ENCODE data around the gene ATP1B1. TPM values are rescaled to one million over a fixed set of nuclear protein-coding genes. Genes with fewer than 3 reads are reported as not detected.

Gene ATP1B1
- total and polyA plus RNA-seq, 2 experiments from 2014 or later, result 51.0 to 73.4 TPM

GRCh38 chr1:169149555-169150286 is 43.2 kb downstream of the ATP1B1 start (continued):
- TF ChIP-seq STAT1 (IDR thresholded peaks at IDR 0.05; ENCODE audit: unreplicated experiment) (no peak), EZH2phosphoT487 (IDR thresholded peaks at IDR 0.05; ENCODE audit: unreplicated experiment) (no peak), EZH2 (IDR thresholded peaks at IDR 0.05; ENCODE audit: low read depth, unreplicated experiment) (no peak), CREB1 (CRISPR knock-in tag; IDR thresholded peaks at IDR 0.05; ENCODE audit: low read depth) (no peak), POLR2AphosphoS5 (IDR thresholded peaks at IDR 0.05; ENCODE audit: low read depth) (no peak)
- TF ChIP-seq, protein P1, sequence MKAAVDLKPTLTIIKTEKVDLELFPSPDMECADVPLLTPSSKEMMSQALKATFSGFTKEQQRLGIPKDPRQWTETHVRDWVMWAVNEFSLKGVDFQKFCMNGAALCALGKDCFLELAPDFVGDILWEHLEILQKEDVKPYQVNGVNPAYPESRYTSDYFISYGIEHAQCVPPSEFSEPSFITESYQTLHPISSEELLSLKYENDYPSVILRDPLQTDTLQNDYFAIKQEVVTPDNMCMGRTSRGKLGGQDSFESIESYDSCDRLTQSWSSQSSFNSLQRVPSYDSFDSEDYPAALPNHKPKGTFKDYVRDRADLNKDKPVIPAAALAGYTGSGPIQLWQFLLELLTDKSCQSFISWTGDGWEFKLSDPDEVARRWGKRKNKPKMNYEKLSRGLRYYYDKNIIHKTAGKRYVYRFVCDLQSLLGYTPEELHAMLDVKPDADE (IDR thresholded peaks at IDR 0.05), result no peak
- TF ChIP-seq, protein P2, sequence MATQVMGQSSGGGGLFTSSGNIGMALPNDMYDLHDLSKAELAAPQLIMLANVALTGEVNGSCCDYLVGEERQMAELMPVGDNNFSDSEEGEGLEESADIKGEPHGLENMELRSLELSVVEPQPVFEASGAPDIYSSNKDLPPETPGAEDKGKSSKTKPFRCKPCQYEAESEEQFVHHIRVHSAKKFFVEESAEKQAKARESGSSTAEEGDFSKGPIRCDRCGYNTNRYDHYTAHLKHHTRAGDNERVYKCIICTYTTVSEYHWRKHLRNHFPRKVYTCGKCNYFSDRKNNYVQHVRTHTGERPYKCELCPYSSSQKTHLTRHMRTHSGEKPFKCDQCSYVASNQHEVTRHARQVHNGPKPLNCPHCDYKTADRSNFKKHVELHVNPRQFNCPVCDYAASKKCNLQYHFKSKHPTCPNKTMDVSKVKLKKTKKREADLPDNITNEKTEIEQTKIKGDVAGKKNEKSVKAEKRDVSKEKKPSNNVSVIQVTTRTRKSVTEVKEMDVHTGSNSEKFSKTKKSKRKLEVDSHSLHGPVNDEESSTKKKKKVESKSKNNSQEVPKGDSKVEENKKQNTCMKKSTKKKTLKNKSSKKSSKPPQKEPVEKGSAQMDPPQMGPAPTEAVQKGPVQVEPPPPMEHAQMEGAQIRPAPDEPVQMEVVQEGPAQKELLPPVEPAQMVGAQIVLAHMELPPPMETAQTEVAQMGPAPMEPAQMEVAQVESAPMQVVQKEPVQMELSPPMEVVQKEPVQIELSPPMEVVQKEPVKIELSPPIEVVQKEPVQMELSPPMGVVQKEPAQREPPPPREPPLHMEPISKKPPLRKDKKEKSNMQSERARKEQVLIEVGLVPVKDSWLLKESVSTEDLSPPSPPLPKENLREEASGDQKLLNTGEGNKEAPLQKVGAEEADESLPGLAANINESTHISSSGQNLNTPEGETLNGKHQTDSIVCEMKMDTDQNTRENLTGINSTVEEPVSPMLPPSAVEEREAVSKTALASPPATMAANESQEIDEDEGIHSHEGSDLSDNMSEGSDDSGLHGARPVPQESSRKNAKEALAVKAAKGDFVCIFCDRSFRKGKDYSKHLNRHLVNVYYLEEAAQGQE (IDR thresholded peaks at IDR 0.05; ENCODE audit: unreplicated experiment), result no peak

DNA sequence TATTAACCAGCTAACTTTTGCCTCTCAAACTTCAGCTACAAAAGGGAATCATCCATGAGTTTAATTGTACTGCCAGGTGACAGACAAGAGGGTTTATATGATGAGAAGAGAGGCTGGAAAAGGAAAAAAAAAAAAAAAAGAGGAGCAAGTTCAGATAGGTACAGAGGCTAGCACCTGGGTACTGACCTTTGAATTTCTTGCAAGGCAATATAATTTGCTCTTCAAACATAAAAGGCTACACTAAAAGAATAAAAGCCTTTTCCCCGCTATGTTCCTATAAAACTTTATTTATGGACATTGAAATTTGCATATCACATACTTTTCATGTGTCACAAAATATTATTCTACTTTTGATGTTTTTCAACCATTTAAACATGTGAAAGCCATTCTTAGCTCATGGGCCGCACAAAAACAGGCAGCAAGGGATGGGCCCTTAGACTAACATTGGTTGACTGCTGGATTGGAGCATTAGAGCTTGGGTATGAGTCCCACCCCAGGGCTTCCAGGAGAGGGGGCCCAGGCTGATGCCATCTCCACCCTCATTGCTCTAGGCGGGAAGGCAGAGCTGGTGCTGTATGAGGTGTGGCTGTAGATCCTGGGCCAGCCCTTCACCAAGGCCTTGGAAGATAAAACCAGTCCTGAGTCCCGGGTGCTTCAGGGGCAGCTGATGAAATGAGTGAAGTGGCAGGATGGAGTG is 44.3 kb downstream of the ATP1B1 start:
- Mint-ChIP-seq H3K36me3 (ENCODE audit: low read depth) (no peaks in the 10 kb centered on the region), H3K4me1 (peaks cover 2% of the 10 kb centered on the region; the same call in 1 of the 3 replicates), H3K9me3 (no peaks in the 10 kb centered on the region), H3K27ac (no peak overlapping the region; the same call in 1 of the 2 replicates), H3K27me3 (ENCODE audit: insufficient read depth, low read depth, poor library complexity) (no peaks in the 10 kb centered on the region), H3K4me3 (no peak overlapping the region)
- H3K4me2 ChIP-seq, result no peak overlapping the region
- no peak overlapping the region for H3K4me3 ChIP-seq
- H3K4me1 ChIP-seq (ENCODE audit: insufficient read depth), result no peaks in the 10 kb centered on the region
- H3F3A ChIP-seq (replicated peaks; ENCODE audit: low read depth), result no peaks in the 10 kb centered on the region
- H3K27me3 ChIP-seq (ENCODE audit: insufficient read depth), result no peaks in the 10 kb centered on the region
- no peaks in the 10 kb centered on the region; the same call in 1 of the 2 replicates for H3K9me2 ChIP-seq (ENCODE audit: insufficient read depth)
- H3K36me3 ChIP-seq (ENCODE audit: insufficient read depth), result no peaks in the 10 kb centered on the region
- no peaks in the 10 kb centered on the region for H4K20me1 ChIP-seq (replicated peaks; ENCODE audit: insufficient read depth)
- no peak for TF ChIP-seq CREB1 (CRISPR knock-in tag; IDR thresholded peaks at IDR 0.05; ENCODE audit: low read depth)
- TF ChIP-seq ZNF114 (CRISPR knock-in tag; IDR thresholded peaks at IDR 0.05), result no peak
- TF ChIP-seq EZH2phosphoT487 (IDR thresholded peaks at IDR 0.05; ENCODE audit: unreplicated experiment), result no peak
- no peak for TF ChIP-seq EZH2 (IDR thresholded peaks at IDR 0.05; ENCODE audit: low read depth, unreplicated experiment)
- TF ChIP-seq NANOG (IDR thresholded peaks at IDR 0.05; ENCODE audit: borderline replicate concordance), result no peak
- TF ChIP-seq, protein P3, sequence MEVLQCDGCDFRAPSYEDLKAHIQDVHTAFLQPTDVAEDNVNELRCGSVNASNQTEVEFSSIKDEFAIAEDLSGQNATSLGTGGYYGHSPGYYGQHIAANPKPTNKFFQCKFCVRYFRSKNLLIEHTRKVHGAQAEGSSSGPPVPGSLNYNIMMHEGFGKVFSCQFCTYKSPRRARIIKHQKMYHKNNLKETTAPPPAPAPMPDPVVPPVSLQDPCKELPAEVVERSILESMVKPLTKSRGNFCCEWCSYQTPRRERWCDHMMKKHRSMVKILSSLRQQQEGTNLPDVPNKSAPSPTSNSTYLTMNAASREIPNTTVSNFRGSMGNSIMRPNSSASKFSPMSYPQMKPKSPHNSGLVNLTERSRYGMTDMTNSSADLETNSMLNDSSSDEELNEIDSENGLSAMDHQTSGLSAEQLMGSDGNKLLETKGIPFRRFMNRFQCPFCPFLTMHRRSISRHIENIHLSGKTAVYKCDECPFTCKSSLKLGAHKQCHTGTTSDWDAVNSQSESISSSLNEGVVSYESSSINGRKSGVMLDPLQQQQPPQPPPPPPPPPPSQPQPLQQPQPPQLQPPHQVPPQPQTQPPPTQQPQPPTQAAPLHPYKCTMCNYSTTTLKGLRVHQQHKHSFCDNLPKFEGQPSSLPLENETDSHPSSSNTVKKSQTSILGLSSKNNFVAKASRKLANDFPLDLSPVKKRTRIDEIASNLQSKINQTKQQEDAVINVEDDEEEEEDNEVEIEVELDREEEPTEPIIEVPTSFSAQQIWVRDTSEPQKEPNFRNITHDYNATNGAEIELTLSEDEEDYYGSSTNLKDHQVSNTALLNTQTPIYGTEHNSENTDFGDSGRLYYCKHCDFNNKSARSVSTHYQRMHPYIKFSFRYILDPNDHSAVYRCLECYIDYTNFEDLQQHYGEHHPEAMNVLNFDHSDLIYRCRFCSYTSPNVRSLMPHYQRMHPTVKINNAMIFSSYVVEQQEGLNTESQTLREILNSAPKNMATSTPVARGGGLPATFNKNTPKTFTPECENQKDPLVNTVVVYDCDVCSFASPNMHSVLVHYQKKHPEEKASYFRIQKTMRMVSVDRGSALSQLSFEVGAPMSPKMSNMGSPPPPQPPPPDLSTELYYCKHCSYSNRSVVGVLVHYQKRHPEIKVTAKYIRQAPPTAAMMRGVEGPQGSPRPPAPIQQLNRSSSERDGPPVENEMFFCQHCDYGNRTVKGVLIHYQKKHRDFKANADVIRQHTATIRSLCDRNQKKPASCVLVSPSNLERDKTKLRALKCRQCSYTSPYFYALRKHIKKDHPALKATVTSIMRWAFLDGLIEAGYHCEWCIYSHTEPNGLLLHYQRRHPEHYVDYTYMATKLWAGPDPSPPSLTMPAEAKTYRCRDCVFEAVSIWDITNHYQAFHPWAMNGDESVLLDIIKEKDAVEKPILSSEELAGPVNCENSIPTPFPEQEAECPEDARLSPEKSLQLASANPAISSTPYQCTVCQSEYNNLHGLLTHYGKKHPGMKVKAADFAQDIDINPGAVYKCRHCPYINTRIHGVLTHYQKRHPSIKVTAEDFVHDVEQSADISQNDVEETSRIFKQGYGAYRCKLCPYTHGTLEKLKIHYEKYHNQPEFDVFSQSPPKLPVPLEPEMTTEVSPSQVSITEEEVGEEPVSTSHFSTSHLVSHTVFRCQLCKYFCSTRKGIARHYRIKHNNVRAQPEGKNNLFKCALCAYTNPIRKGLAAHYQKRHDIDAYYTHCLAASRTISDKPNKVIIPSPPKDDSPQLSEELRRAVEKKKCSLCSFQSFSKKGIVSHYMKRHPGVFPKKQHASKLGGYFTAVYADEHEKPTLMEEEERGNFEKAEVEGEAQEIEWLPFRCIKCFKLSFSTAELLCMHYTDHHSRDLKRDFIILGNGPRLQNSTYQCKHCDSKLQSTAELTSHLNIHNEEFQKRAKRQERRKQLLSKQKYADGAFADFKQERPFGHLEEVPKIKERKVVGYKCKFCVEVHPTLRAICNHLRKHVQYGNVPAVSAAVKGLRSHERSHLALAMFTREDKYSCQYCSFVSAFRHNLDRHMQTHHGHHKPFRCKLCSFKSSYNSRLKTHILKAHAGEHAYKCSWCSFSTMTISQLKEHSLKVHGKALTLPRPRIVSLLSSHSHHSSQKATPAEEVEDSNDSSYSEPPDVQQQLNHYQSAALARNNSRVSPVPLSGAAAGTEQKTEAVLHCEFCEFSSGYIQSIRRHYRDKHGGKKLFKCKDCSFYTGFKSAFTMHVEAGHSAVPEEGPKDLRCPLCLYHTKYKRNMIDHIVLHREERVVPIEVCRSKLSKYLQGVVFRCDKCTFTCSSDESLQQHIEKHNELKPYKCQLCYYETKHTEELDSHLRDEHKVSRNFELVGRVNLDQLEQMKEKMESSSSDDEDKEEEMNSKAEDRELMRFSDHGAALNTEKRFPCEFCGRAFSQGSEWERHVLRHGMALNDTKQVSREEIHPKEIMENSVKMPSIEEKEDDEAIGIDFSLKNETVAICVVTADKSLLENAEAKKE (CRISPR knock-in tag; IDR thresholded peaks at IDR 0.05), result no peak
- no peak for TF ChIP-seq JUNB (IDR thresholded peaks at IDR 0.05; ENCODE audit: unreplicated experiment)
- TF ChIP-seq, protein P1 (IDR thresholded peaks at IDR 0.05), result no peak
- ATAC-seq (no peak), DNase-seq (ENCODE audit: low spot score) (no peak)
- H3K27ac ChIP-seq (ENCODE audit: low read depth), result no peak overlapping the region
- H2AFZ ChIP-seq, result no peak overlapping the region
- no peaks in the 10 kb centered on the region for H3K79me2 ChIP-seq (replicated peaks; ENCODE audit: insufficient read depth)

Data from GM23338 (cell line).